Measurements from ENCODE around the gene INTS2. TPM values are rescaled to one million over a fixed set of nuclear protein-coding genes. Genes with fewer than 3 reads are reported as not detected.
"Not testable (repeated sequence)": the region's sequence is repeated elsewhere in the genome, so short reads cannot be mapped to it uniquely, and the experiment has no call there.

INTS2 gene
- total and polyA plus RNA-seq, 12 donors, result 1.3 to 14.1 (median 8.7) TPM

DNA sequence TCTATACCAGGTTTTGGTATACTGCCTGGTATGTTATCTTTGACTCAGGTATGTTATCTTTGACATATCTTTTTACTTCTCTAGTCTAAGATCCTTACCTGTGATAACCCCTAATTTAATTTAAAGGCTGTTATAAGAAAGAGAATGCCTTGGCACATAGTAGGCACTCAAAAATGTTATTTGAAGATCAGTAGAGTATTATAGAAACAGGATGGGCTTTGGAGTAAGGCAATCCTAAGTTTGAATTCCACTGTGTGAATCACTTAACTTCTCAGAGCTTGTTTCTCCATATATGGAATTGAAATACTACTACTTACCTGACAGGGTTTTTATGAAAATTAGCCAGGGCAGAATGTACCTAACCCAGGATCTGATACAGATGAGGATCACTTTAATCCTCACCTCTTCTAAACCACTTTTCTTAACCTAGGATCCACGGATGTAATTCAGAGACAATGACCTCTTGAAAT, 65.6 kb downstream of the INTS2 start:
- Histone ChIP-seq H3K27ac (peak overlapping the region in 1 of 5 donors; percentile 74), H3K36me3 (replicated peaks in 1 of 2) (no peaks in the 10 kb centered on the region), H3K27me3 (no peaks in the 10 kb centered on the region), H3K9me3 (replicated peaks in 1 of 3) (no peaks in the 10 kb centered on the region), H3K4me3 (no peak overlapping the region), H3K4me1 (replicated peaks in 1 of 2) (peaks cover 5 to 14% of the 10 kb centered on the region in 2 donors)
- WGBS, 4 donors, result 25 to 45% (median 34%) methylated on average over 1 of the region's 1 CpG
- TF ChIP-seq, protein P1, sequence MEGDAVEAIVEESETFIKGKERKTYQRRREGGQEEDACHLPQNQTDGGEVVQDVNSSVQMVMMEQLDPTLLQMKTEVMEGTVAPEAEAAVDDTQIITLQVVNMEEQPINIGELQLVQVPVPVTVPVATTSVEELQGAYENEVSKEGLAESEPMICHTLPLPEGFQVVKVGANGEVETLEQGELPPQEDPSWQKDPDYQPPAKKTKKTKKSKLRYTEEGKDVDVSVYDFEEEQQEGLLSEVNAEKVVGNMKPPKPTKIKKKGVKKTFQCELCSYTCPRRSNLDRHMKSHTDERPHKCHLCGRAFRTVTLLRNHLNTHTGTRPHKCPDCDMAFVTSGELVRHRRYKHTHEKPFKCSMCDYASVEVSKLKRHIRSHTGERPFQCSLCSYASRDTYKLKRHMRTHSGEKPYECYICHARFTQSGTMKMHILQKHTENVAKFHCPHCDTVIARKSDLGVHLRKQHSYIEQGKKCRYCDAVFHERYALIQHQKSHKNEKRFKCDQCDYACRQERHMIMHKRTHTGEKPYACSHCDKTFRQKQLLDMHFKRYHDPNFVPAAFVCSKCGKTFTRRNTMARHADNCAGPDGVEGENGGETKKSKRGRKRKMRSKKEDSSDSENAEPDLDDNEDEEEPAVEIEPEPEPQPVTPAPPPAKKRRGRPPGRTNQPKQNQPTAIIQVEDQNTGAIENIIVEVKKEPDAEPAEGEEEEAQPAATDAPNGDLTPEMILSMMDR (IDR thresholded peaks at IDR 0.05), result no peak
- TF ChIP-seq POLR2A (IDR thresholded peaks at IDR 0.05), result no peak
- DNase-seq, result no peak
- intact Hi-C loops (cut with DNase I), result no loop called here

DNA sequence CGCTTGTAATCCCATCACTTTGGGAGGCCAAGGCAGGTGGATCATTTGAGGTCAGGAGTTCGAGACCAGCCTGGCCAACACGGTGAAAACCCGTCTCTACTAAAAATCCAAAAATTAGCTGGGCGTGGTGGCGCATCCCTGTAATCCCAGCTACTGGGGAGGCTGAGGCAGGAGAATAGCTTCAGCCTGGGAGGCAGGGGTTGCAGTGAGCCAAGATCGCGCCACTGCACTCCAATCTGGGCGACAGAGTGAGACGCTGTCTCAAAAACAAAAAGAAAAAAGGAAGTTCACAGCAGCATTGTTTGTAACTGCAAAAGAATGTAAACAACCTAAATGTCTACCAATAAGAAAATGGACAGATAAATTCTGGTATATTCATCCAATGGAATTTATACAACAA, 67.4 kb downstream of the INTS2 start:
- intact Hi-C loops (cut with DNase I); DNase-seq: not testable (repeated sequence)
- 89 to 98% (median 92%) methylated on average over 10 of the region's 10 CpGs for WGBS, 4 donors

DNA sequence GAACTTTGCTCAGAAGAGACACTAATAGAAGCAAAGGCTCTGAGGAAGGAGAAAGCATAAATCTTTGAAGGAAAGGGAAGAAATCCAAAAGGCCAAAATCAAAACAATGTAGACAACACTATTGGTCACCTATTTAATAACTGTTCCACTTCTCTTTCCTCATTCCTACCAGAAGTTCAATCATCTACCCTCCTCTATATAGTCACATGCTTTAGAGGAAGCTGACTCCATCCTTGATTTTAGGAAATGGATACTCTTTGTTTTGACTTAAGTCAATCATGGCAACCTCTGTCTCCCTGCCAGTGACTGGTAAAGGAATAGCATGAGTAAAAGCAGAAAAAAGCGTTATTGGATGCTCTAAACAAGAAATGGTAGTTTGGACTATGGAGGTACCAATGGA, 71.7 kb downstream of the INTS2 start:
- Histone ChIP-seq H3K4me1 (replicated peaks in 1 of 2) (no peaks in the 10 kb centered on the region), H3K27ac (no peak overlapping the region), H3K27me3 (no peaks in the 10 kb centered on the region), H3K36me3 (replicated peaks in 1 of 2) (no peaks in the 10 kb centered on the region), H3K9me3 (replicated peaks in 1 of 3) (no peaks in the 10 kb centered on the region), H3K4me3 (no peak overlapping the region)
- intact Hi-C loops (cut with DNase I), result no loop called here
- WGBS, 4 donors, result 98 to 100% (median 99%) methylated on average over 1 of the region's 1 CpG
- no peak for DNase-seq
- TF ChIP-seq, protein P1 (IDR thresholded peaks at IDR 0.05), result no peak
- no peak for TF ChIP-seq POLR2A (IDR thresholded peaks at IDR 0.05)

More for the DNA sequence above, 67.4 kb downstream of the INTS2 start:
- H3K4me3 ChIP-seq; H3K36me3 ChIP-seq (replicated peaks in 1 of 2); H3K27ac ChIP-seq; H3K27me3 ChIP-seq; H3K9me3 ChIP-seq (replicated peaks in 1 of 3): not testable (repeated sequence)
- peaks cover 5 to 14% of the 10 kb centered on the region in 2 donors for H3K4me1 ChIP-seq (replicated peaks in 1 of 2)

DNA sequence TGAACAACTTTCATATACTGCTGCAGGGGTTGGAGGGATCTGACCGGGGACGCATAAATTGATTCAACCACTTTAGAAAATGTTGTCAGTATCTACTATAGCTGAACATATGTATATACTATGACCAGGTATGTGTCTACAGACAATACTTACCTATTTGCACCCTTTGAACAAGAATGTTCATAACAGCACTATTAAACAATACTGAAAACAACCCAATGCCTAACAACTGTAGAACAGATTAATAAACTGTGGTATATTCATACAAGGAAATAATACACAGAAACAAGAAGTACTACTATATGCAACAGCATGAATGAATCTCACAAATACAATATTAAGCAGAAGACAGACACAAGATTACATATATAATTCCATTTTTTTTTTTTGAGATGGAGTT, 74.9 kb downstream of the INTS2 start:
- Histone ChIP-seq H3K4me1 (replicated peaks in 1 of 2) (no peaks in the 10 kb centered on the region), H3K36me3 (replicated peaks in 1 of 2) (no peaks in the 10 kb centered on the region), H3K4me3 (no peak overlapping the region), H3K27me3 (no peaks in the 10 kb centered on the region), H3K27ac (no peak overlapping the region), H3K9me3 (replicated peaks in 1 of 3) (no peaks in the 10 kb centered on the region)
- no peak for TF ChIP-seq POLR2A (IDR thresholded peaks at IDR 0.05)
- TF ChIP-seq, protein P1 (IDR thresholded peaks at IDR 0.05), result no peak
- no peak for DNase-seq
- 98 to 100% (median 99%) methylated on average over 2 of the region's 2 CpGs for WGBS, 4 donors
- intact Hi-C loops (cut with DNase I), result no loop called here

DNA sequence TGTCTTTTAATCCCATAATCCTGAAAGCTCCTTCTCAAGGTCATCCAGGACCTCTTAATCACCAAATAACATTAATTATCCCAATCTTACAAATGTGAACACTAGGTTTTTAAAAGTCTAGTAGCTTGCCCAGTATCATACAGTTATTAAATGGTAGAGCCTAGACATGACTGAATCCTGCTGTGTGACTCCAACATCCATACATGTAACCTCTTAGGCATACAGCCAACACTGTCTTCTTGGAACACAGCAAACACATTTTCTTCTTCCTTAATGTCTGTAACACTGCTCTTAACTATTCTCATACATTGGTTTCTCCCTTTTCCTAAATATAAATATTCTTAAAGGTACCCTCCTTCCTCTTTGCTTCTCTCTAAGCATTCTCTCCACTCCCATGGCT, 78.1 kb downstream of the INTS2 start:
- Histone ChIP-seq H3K27ac (no peak overlapping the region), H3K4me3 (no peak overlapping the region), H3K36me3 (replicated peaks in 1 of 2) (no peaks in the 10 kb centered on the region), H3K9me3 (replicated peaks in 1 of 3) (no peaks in the 10 kb centered on the region), H3K4me1 (replicated peaks in 1 of 2) (no peaks in the 10 kb centered on the region), H3K27me3 (no peaks in the 10 kb centered on the region)
- TF ChIP-seq POLR2A (IDR thresholded peaks at IDR 0.05), result no peak
- TF ChIP-seq, protein P1 (IDR thresholded peaks at IDR 0.05), result no peak
- no peak for DNase-seq
- intact Hi-C loops (cut with DNase I), result loop anchor here in 1 of 2 donors (10.0 kb wide), 1 partner anchor 215 kb away; no protein-coding TSS in a partner anchor

All from adrenal gland (tissue), 12 donors.